Islet precursor cell (in vitro differentiated cells): ENCODE results near the gene PRODH2.
A peak's percentile ranks its signal among the peaks of the same experiment; 100 is the strongest.

Experiments used
- DNase-seq: peaks from one replicate; pipeline ENCODE4 v3.0.0-alpha.2; 2018

PRODH2 gene

DNA sequence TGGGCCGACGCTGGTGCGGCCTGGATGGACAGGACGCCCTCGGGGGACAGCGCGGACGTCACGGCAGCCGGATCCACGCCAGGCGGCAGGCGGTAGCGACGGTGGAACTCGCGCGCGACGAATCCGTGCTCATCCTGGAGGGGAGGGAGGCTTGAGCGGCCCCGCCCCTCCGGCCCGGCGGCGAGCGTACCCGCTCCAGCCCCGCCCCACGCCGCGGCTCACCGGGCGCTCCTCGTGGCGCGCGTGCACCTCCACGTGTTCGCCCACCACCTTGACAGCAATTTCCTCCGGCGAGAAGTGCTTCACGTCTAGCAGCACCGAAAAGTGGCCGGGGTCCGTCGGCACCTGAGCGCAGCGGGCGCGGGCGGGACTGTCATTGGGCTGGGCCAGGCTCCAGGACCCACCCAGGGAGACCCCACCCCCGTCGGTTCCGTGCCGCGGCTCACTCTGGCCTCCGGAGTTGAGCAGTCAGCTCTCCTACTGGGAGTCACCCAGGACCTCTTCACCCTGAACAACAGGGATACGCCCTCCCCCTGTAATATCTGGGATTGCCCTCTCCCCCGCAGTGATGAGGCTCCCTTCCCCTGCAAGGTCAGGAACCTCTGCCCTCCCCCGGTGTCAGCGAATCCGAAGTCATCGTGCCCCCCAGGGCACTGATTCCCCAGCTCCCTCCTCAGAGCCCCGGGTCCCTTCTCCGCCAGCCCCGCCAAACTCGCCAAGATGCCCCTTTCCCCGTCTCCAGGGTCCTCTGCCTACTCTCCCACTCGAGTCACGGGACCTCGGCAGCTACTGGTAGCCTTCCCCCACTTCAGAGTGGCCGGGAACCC lies 56.9 kb downstream of the PRODH2 start:
- peak; percentile 70 for DNase-seq

DNA sequence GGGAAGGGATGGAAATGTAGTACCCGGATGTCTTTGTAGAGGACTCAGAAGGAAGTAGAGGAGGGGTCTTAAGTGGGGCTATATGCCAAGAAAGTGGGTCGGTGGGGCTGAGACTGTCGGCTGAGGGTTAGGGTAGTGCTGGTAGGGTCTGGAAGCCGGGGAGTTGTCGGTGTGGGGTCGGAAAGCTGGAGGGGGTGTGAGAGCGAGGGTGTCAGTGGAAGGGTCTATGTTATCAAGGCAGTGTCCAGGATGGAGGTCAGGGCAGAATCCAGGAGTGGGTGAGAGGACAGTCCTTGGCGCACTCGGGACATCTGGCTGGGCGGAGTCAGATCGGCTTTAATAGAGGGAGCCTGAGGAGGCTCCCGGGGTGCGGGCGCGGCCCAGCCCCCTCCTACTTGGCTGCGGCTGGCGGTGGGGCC lies 57.5 kb downstream of the PRODH2 start:
- peak; percentile 32 for DNase-seq

DNA sequence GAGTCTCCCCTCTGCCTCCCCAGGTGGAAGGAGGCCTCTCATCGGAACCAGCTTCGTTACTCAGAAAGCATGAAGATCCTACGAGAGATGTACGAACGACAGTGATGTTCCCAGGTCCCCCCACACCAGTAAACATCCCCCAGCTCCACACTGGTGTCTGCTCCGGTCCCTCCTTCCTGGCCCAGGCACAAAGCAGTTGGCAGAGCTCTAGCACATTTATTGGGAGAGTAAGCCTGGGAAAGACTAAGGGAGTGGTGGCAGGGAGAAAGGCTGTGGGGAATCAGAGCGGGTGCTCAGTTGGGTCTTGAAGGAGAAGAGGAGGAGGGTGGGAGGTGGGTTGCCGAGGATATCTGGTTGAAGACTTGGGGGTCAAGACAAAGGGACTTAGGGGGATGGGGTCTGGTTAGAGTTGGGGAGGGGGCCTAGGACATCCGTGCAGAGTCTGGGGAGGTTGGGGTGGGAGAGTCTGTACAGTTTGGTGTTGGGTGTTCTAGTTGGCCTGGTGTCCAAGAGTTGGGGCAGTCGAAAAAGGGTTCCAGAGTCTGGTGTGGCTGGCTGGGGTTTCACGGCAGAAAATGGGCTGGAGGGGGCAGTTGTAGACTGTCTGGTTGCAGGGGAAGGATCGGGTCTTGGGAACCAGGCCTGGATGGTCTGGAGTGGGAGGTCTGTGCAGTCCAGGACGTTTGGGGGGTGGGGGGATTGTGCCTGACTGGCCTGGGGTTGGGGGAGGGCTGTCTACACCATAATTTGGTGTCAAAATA lies 58.1 kb downstream of the PRODH2 start:
- peak; percentile 42 for DNase-seq

DNA sequence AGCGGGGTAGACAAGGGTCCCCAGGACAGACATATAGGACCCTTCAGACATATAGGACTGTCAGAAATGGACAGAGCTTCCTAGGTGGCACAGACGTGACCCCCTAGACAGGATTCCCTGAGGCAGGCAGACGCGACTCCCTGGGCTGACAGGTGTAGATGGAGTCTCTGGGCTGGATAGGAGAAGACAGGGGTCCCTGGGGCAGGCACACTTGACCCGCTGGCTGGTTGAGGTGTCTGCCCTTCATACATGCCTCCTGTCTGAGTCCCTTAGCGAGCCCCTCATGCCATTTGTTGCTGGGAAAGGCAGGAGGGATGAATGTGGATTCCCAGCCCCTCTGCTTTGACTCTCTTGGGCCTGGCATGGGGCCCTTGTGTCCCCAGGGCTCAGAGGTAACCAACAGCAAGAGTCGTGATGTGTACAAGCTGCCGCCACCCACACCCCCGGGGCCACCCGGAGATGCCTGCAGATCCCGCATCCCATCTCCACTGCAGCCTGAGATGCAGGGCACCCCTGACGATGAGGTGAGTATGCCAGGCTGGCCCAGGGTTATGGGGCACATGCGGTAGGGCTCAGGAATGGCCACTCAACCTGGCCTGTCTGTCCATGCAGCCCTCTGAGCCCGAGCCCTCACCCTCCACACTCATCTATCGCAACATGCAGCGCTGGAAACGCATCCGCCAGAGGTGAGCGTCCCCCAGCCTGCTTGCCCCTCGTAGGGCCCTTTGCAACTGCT lies 58.8 kb downstream of the PRODH2 start:
- DNase-seq, result peak; percentile 38

DNA sequence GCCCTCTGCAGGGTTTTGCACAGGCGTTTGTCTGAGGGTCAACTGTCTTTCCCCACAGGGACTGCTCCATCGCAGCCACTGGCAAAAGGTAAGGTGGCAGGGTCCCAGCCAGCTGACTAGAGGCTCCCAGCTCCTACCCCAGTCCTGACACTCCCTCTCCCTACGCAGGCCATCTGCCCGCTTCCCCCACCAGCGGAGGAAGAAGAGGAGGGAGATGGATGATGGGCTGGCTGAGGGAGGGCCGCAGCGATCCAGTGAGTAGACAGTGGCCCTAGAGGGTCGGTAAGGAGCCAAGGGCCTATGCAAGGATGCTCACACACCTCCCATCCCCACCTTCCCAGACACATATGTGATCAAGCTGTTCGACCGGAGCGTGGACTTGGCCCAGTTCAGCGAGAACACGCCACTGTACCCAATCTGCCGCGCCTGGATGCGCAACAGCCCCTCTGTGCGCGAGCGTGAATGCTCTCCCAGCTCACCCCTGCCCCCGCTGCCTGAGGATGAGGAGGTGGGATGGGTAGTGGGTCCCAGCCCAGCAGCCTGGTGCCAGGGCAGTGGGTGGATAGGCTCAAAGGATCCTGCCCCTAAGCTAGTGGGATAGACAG lies 59.8 kb downstream of the PRODH2 start:
- DNase-seq, result peak; percentile 27

DNA sequence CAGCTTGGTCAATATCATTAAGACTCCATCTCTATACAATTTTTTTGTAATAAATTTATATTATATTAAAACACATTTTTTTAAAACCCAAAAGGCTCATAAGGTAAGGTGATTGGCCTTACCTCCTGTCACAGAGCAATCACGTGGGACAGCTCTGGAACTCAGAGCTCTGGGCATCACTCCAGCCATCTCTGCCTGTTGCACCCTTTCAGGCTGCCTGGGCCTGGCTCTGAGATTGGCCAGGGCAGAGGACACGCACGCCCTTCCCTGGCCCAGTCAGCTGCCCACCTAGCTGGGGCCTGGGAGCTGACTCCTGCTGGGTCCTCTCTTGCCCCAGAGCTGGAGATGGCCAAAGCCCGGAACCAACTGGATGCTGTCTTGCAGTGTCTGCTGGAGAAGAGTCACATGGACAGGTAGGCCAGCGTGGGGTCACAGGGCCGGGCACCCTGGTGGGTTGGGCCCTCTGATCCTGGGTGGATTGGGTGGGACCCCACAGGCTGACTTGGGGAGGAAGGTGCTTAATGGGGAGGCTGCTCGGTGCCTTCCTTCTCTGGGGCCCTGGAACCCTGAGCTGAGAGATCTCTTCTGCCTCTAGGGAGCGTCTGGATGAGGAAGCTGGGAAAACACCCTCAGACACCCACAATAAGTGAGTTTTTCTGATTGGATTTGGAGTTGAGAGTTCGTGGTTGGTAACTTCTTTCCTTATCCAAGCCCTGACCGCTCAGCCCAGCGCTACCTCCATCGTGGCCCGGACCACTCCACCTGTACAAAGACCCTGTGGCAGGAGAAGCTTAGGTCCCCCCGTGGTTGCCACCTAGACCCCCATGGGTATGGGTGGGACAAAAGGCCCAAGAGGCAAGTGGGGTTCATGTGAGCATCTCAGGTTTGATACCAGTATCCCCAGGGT lies 60.6 kb downstream of the PRODH2 start:
- no peak for DNase-seq

DNA sequence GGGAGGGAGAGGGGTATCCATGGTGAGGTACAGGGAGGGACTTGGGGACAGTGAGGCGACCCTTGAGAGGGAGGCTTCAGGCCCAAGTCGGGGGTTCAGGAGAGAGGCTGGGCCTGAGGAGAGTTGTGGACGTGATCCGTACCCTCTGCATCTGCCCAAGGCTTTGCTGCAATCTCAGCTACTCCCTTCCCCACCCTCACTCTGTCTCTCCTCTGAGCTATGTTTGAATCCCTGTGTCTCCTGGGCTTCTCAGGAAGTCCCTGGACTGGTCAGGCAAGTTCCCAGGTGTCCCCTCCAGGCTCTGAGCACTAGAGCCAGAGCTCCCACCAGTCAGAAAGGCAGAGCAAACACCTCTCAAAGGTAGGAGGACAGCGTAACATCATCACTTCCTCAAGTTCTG lies 62.5 kb downstream of the PRODH2 start:
- DNase-seq, result peak; percentile 90
